Ovary (tissue), 3 donors: Measurements from ENCODE around the gene ZNF845.
"Not testable (repeated sequence)": the region's sequence is repeated elsewhere in the genome, so short reads cannot be mapped to it uniquely, and the experiment has no call there.

Experiments
- POLR2A ChIP-seq: fragments of 450-650 bp; IDR thresholded peaks from one replicate; pipeline ENCODE4 v1.6.1; 2017; ENCODE audit warnings: antibody characterized with exemption, mild to moderate bottlenecking, moderate library complexity
- TF ChIP-seq, protein P1 (sequence below), 3 donors: fragments of 450-650 bp in 2 of 3; fragments of 200-600 bp in 1 of 3; IDR thresholded peaks; one replicate each; pipeline versions ENCODE4 v1.5.1 to v1.8.0; 2016 to 2022; ENCODE audit warnings: antibody characterized with exemption in 3 of 3, mild to moderate bottlenecking in 1 of 3
- donor health status: DM: no; HTN: no; CAD: no.

DNA sequence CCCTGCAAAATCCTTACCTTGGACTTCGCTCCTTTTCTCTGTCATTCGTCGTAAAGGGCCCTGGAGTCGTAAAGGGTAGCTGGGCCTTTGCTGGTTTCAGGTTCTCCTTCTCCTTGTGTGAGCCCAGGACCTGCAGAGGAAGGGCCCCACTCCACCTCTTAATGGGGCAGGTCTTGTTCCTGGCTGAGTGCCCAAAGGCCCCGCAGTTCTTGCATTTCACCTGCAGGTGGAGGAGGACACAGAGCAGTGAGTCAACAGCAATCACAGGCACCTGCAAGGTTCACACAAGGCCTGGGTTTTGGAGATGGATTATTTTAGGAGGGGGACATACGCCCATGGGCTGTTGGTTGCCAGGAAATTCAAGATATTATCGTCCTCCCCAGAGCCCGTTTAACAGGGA is 32.2 kb upstream of the ZNF845 start:
- TF ChIP-seq, protein P1, sequence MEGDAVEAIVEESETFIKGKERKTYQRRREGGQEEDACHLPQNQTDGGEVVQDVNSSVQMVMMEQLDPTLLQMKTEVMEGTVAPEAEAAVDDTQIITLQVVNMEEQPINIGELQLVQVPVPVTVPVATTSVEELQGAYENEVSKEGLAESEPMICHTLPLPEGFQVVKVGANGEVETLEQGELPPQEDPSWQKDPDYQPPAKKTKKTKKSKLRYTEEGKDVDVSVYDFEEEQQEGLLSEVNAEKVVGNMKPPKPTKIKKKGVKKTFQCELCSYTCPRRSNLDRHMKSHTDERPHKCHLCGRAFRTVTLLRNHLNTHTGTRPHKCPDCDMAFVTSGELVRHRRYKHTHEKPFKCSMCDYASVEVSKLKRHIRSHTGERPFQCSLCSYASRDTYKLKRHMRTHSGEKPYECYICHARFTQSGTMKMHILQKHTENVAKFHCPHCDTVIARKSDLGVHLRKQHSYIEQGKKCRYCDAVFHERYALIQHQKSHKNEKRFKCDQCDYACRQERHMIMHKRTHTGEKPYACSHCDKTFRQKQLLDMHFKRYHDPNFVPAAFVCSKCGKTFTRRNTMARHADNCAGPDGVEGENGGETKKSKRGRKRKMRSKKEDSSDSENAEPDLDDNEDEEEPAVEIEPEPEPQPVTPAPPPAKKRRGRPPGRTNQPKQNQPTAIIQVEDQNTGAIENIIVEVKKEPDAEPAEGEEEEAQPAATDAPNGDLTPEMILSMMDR (IDR thresholded peaks at IDR 0.05), result not testable (repeated sequence)
- not testable (repeated sequence) for TF ChIP-seq POLR2A
